NOMO-1 treated with dmso at 0.1 percent for 144 hours (cell line): ENCODE results near the gene AFF3.

Source experiments
- DNase-seq: peaks from one replicate; lab custom pipeline; 2025; ENCODE audit not compliant: unreplicated experiment; lab: John Stamatoyannopoulos, UW

AFF3 gene

DNA sequence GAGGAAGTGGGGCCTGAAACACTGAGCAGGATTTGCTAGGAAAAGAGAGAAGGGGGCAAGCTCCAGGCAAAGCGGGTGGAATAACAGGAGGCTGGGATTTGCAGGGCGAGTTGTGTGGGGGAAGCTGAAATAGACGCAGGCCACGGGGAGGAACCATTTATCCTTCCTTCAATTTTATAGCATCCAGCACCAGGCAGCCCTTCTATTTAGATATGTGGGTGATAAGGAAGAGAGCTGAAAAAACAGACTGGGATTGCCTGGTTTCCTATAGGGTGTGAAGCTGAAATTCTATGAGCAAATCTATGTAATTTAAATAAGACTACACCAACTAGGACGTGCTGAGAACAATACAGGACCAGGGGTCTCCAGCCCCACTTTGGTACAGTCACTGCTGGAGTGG lies 520.6 kb downstream of the AFF3 start:
- DNase-seq = no peak

DNA sequence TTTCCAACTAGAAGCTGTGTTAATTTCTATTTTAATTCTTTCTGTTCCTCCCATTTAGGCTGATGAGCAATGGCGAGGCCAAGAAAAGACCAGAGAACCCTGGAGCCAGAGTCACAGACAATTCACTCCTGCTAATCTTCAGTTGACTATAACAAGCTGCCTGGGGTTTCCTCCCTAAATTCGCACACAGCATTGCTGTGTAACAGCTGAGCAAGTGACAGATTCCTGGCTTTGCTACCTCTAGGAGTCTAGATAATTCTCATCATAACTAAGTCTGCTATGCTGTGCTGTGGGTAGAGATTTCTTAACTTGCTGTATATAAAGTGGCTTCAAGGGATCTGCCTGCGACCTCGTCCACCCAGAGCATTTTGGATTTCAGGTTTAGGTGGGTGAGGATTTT lies 521.3 kb downstream of the AFF3 start:
- no peak for DNase-seq

DNA sequence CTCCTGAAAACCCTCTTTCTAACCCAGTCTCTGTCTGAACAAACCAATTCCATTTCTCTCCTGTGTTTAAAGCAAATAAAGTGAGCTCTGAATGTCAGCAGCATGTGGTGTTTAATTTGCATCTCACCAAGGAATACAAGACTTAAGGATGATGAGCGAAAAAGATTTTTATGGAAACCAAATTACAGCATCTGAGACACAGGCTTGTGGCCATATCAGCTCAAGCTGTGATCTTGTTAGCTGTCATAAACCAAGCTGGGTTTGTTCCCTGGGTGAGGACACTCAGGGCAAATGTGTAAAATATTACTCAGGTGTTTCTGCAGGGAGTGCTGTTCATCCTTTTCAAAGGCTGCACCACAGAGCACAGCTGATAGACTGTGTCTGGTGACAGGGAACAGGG lies 523.2 kb downstream of the AFF3 start:
- no peak for DNase-seq

DNA sequence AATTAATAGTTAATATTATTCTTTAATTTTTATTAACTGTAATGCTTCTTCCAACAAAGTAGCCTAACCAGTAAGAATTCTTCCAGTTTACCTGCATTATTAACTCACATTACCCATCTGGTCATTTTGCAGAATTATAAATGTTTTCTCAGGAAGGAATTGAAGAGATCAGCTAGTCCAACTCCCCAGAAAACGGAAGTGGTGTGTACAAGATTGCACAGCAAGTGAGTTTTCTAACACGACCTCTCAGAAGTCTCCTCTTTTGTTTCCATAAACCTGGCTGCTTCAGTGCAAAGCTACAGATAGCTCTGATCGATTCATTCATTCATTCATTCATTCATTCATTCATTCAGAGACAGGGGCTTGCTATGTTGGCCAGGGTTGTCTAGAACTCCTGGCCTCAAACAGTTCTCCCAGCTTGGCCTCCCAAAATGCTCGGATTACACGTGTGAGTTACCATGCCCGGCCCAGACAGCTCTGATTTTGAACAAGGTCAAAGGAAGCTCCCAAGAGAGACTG lies 523.8 kb downstream of the AFF3 start:
- DNase-seq = no peak

DNA sequence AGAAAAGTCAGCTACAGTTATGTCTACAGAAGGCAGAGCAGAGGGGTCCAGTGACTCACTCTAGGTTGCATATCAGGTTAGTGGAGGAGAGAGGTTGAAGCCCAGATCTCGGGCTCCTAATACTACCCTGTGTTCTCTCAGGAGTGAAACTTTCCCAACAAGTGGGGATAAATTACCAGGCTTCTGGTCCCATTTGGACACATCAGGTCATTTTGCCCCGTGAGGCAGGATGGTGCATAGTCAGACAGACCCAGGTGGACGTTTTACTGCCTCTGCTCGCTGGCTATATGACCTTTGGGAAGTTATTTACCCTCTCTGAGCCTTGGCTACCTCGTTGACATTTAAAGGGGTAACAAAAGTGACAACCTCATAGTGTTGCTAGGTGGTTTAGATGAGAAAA lies 524.6 kb downstream of the AFF3 start:
- DNase-seq = no peak

DNA sequence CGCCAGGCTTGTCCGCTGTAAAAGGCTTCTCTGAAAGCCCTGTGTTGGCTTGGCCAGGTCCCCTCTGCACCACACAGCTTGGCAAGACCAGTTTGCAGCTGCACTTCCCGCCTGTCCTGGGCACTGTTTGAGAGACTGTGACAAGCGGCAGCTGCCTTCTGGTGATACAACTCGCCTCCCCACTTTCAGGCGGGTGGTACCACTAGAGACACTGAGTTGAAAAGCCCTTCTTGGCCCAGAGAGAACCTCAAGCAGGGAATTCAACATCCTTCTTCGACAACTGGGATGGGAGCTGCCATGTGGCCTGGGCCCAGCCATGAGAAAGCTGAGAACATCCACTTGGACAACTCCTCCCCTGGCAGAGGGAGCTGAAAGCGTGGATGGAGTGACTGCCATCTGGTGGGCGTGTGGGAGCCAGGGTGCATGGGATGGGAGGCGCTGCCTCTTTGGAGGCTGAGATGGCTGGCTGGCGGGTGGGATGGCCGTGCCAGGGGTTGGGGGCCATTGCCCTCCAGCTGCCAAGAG lies 527.1 kb downstream of the AFF3 start:
- no peak for DNase-seq

DNA sequence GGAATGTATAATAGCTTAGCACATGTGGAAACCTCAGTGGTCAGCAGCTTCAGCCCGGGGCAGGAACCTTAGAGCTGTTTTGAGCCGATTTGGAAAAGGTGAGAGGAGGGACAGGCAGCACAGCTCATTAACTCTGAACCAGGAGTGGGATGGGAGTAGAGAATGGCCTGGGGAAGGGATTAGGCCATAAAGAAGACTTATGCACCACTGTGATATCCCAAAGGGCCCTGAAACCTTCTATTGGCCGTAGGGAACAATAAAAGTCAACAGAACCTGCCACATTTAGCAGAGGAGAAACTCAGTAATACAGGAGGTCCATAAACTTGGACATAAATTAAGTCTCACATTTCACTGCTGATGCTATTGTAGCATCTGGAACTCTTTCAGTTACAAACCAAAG lies 528.4 kb downstream of the AFF3 start:
- DNase-seq = no peak

DNA sequence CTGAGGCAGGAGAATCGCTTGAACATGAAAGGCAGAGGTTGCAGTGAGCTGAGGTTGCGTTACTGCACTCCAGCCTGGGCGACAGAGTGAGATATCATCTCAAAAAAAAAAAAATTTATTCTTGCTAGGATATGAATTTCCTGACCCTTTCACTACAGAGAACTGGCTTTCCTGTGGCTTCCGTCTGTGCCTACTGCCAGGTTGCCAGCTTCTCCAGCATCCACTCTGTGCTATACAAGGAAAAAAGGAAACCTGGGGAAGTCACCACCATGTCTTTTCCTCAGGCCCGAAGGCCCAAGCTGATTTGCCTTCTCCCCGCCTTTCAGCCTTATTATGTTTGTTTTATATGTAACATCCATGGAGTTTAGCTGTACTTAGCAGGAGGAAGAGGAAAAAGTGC lies 530.6 kb downstream of the AFF3 start:
- DNase-seq = no peak

DNA sequence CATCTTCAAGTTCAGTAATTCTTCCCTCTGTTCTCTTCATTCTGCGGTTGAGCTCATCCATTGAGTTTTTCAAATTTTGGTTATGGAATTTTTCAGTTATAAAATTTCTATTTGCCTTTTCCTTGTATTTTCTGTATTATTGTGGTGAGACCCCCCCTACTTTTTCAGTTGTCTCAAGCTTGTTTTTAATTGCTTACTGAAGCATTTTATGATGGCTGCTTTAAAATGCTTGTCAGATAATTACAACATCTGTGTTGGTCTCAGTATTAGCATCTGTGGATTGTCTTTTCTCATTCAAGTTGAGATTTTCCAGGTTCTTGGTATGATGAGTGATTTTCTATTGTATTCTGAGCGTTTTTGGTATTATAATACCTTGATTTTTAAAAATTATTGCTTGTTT lies 531.4 kb downstream of the AFF3 start:
- DNase-seq = no peak

DNA sequence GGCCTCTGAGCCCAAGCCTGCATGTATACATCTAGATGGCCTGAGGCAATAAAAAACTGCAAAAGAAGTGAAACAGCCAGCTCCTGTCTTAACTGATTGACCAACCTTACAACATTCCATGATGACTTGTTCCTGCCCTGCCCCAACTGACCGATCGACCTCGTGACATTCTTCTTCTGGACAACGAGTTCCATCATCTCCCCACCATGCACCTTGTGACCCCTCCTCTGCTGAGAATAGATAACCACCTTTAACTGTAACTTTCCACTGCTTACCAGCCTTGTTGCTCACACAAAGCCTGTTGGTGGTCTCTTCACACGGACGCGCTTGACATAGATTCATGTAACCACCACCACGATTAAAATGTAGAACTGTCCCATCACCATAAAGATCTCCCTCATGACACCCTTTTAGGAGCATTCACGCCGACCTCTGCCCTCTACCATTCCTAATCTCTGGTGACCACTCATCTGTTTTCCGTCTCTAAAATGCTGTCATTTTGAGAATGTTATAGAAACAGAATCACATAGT lies 532.5 kb downstream of the AFF3 start:
- no peak for DNase-seq

DNA sequence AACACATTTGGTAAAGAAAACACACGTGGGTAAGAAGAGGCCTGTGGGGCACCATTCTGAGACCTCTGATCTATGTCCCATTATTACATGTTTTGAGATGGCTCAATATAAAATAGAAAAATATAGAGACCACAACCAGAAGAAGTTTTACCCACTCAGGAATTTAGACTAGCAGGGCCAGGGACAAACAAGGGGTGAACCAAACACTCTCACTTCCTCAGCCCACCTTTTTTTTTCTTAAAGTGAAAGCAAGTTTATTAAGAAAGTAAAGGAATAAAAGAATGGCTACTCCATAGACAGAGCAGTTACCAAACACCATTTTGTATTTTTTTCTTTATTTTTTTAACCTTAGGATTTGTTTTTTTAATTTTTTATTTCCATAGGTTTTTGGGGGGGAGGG lies 533.5 kb downstream of the AFF3 start:
- DNase-seq = no peak

DNA sequence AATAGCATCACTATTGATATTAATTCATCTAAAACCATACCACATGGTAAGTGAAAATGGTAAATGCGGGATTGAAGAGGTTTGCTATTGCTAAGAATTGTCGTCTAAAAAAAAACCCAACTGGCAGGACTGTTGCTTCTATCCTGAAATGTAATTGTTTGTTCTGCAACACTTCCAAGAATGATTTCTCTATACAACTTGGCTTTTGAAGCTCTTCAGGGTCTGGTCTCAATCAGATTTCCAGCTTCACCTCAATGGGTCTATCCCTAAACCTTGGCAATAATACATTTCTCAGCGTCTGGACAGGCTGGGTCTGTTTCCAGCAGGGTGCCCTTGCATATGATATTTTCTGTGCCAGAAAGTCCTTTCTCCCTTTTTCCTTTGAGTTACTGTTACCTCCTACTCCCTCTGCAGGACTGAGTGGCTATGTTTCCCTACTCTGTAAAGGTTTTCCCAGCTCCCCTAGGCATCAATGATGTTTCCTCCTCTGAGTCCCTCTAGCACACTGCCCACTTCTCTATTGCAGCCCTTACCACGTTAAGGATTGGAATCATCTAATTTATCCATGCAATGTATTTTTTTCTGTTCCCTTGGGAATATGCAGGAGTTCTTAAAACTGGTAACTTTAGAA lies 534.4 kb downstream of the AFF3 start:
- DNase-seq = no peak

DNA sequence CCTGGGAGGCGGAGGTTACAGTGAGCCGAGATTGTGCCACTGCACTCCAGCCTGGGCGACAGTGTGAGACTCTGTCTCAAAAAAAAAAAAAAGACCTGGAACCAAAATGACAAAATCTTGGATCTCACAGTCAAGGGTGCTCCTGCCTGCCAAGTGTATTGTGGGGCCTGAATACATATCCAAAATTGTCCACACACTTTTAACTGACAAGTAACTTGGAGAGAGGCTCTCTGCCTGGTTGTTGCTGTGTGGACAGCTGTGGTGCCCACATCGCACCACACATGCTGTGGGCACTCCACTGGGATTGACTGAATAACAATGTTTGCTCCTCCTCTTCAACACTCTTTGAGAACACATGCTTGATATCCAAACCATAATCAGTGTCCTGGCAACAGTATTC lies 534.9 kb downstream of the AFF3 start:
- DNase-seq = no peak

DNA sequence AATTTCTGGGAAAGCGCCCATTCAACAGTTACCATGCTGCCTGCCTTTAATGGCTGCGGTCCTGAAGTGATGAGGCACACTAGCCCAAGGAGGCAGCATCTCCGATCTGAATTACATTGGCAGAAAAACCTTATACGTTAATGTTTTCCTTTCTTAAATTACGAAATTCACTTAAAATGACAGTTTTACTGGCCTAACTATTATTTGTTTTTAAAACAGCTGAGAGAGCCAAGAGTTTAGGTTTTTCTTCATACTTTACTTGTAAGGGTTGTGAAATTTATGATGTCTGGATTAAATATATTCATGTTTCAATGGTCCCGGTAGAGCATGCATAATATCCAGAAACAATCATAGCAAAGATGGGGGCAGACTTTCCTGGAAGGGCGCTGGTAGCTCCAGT lies 537.4 kb downstream of the AFF3 start:
- no peak for DNase-seq

DNA sequence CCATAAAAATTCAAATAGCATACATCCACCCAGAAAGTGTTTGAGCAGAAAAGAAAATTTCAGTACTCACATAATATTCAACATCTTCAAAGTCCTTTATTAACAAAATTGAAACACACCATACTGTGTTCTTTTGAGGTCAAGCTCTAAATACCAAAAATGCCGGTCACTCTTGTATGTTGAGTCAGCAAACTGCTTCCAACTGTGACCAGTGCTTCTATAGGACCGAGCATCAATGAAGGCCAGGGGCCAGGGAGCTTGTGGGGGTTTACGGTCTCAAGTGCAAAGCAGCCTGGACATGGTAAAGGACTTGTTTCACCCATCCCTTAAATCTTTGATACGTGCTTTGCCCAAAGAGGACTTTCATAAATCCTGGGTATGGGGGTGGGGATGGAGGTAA lies 539.9 kb downstream of the AFF3 start:
- DNase-seq = no peak

DNA sequence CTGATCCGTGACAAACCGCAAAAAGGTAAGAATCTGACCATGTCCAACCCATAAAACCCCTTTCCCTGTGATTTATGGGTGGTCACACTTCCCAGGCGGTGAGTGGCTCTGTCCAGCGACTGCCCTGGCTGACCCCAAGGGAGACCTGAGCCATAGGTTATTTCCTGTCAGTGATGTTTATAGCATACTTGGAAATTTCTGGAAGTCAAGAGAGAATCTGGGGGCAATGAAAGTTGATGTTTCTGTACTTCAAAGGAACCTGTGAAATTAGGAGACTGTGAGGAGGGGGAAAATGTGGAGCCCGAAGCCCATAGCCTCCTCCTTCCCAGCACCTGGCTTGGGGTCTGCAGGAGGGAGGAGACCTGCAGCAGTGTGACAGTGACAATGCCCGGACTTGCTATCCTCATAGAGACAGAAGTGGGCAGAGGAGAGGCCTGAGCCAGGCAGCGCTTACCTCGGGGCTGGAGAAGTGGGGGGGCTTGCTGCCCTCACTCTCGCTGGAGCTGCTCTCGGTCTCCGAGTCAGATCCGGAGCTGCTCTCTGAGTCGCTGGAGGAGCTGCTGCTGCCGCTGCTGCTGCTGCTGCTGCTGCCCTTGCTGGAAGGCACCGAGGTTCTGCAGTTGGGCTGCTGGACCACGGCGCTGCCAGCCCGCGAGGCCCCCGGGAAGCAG lies 541.3 kb downstream of the AFF3 start:
- no peak for DNase-seq

DNA sequence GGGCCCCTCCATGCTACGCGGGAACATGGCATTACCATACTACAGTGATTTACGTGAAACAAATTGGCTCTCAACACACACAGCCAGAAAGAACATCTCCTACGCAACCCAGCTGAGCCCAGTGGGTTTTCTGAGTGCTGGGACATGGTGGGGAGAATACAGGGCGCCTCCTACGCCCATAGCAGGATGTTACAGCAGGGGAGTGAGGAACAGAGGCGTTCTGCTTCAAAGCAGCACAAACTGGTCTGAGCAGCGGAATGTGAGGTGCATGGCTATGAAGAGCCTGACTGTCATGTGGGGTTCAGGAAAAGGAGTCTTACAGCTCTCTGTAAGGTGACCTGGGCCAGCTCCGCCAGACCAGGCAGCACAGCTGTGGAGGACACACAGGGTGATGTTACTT lies 543.9 kb downstream of the AFF3 start:
- no peak for DNase-seq

DNA sequence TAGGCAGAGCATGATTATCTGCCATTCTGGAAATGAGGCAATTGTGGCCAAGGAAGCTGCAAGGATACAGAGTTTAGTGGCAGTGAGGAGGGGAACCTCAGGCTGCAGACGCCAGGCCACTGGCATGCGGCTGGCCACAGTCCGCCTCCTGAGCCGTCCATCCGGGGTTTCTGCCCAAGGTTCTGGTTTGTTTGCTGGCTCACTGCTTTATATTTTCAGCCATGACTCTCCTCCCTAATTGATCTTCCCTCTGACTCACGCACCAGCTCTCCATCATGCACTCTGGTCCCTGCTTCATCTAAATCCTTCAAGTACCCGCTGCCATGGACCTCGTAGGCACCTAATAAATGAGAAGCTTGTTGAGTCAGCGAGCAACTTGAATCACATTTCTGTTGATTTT lies 544.8 kb downstream of the AFF3 start:
- no peak for DNase-seq

DNA sequence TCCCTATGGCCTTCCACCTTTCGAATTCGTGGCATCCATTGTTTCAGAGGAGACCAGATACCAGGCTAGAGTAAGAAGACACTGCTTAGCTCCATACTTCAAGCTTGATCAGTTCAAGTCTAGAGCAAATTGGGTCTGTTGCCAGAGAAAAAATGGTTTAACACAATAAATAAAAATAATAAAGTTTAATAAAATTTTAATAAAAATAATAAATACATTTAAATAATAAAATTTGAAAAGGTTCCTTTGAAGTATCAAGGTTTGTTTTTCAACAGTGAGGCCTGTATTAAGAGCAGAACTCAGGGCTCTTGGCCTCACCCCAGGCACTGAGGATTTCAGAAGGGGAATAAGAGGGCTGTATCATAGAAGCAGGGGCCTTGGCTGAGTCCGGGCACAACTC lies 547.0 kb downstream of the AFF3 start:
- no peak for DNase-seq

DNA sequence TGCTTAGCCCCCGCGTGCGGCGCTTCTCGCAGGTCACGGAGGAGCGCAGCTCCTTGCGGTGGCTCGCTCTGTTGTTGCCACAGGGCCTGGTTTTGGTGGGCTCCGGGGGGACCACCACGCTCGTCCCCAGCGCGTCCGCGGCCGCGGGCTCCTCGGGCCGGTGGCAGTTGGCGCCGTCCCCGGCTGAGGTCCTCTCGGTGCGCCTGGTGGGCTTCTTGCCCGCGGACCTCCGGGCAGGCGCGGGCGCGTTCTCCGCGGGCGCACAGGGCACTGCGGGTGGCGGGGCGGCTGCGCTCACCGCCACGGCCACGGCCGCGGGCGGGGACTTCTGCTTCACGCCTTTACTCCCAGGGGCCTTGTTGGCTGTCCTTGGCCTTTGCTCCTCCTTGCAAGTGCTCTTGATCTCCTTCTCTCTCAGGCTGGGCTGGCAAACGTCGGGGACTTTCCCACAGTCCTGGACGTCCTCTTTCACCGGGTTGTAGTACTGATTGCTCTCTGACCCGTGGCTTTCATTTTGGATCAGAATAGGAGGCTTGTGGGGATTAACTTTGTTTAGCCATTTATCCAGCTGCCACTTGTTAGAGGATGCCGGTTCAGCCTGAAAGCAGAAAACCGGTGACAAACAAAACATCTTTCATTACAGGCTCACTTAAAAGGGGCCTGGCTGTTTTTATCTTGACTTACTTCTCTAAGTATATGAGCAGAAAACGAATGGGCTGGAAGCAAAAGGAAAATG lies 548.5 kb downstream of the AFF3 start:
- no peak for DNase-seq

DNA sequence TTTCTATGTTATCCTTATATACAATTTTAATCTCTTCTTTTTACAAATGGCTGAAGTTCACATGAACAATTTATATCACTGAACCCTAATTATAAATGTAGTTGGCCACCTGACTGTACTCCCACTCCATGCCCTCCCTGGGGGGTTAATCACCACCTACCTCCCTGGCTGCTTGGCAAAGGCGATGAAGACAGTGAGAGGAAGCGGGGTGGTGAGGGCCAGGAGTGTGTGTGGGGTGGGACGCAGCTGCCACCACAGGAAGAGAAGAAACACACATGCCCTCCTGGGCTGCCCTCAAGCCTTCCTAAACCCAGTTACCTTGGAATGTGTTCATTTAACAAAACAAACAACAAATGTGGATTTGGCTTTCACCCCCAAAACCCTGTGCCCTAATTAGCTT lies 565.6 kb downstream of the AFF3 start:
- no peak for DNase-seq
